ENCODE results near the gene EPB41L1.

- TF ChIP-seq, protein P1, sequence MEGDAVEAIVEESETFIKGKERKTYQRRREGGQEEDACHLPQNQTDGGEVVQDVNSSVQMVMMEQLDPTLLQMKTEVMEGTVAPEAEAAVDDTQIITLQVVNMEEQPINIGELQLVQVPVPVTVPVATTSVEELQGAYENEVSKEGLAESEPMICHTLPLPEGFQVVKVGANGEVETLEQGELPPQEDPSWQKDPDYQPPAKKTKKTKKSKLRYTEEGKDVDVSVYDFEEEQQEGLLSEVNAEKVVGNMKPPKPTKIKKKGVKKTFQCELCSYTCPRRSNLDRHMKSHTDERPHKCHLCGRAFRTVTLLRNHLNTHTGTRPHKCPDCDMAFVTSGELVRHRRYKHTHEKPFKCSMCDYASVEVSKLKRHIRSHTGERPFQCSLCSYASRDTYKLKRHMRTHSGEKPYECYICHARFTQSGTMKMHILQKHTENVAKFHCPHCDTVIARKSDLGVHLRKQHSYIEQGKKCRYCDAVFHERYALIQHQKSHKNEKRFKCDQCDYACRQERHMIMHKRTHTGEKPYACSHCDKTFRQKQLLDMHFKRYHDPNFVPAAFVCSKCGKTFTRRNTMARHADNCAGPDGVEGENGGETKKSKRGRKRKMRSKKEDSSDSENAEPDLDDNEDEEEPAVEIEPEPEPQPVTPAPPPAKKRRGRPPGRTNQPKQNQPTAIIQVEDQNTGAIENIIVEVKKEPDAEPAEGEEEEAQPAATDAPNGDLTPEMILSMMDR (IDR thresholded peaks at IDR 0.05; ENCODE audit: borderline replicate concordance, extremely low read depth, low read length, poor library complexity, severe bottlenecking), result no peak
- no peak for TF ChIP-seq EZH2 (IDR thresholded peaks at IDR 0.05; ENCODE audit: borderline replicate concordance, low read depth, low read length, severe bottlenecking)
Measured at GRCh38 chr20:36113566-36114250, 40.8 kb upstream of the EPB41L1 start.

All from DND-41 (cell line).